Measurements from ENCODE around the gene CNTFR. TPM values are rescaled to one million over a fixed set of nuclear protein-coding genes. Genes with fewer than 3 reads are reported as not detected.

Gene CNTFR
- total RNA-seq, 6 experiments from 2014 or later, result 0.71 to 12.5 (median 3.4) TPM

GRCh38 chr9:34514816-34515215 lies 74.7 kb downstream of the CNTFR start:
- ATAC-seq, result no peak
- 89% methylated on average over 2 of the region's 3 CpGs for WGBS (ENCODE audit: insufficient coverage, low coverage, low lambda C conversion rate, missing lambda C conversion rate)

GRCh38 chr9:34514401-34514800 lies 75.1 kb downstream of the CNTFR start:
- WGBS (ENCODE audit: insufficient coverage, low coverage, low lambda C conversion rate, missing lambda C conversion rate), result 82% methylated on average over 2 of the region's 8 CpGs
- no peak overlapping the region for H3K4me3 ChIP-seq
- H3K4me1 ChIP-seq, result peaks cover 0 to 14% (median 4%) of the 10 kb centered on the region in 4 donors
- H3K9me3 ChIP-seq, result no peaks in the 10 kb centered on the region
- H3K27ac ChIP-seq, result no peak overlapping the region
- TF ChIP-seq POLR2A (IDR thresholded peaks at IDR 0.05) (no peak), CTCF (IDR thresholded peaks at IDR 0.05) (no peak)
- DNase-seq (peak in 1 of 3 donors; percentile 35), ATAC-seq (no peak)
- no peaks in the 10 kb centered on the region for H3K36me3 ChIP-seq
- intact Hi-C loops (cut with DNase I), result no loop called here
- H3K27me3 ChIP-seq, result no peaks in the 10 kb centered on the region

More at GRCh38 chr9:34514816-34515215, 74.7 kb downstream of the CNTFR start:
- no peak overlapping the region for H3K4me3 ChIP-seq
- TF ChIP-seq POLR2A (IDR thresholded peaks at IDR 0.05) (no peak), CTCF (IDR thresholded peaks at IDR 0.05) (no peak)
- no peak overlapping the region for H3K27ac ChIP-seq
- intact Hi-C loops (cut with DNase I), result no loop called here
- peak in 1 of 3 donors; percentile 1 for DNase-seq
- no peaks in the 10 kb centered on the region for H3K36me3 ChIP-seq
- no peaks in the 10 kb centered on the region for H3K27me3 ChIP-seq
- peaks cover 0 to 14% (median 4%) of the 10 kb centered on the region in 4 donors for H3K4me1 ChIP-seq
- no peaks in the 10 kb centered on the region for H3K9me3 ChIP-seq

- intact Hi-C loops (cut with DNase I), result no loop called here
- Histone ChIP-seq H3K27me3 (no peaks in the 10 kb centered on the region), H3K27ac (no peak overlapping the region), H3K4me3 (no peak overlapping the region), H3K9me3 (no peaks in the 10 kb centered on the region), H3K4me1 (peaks cover 0 to 14% (median 4%) of the 10 kb centered on the region in 4 donors), H3K36me3 (no peaks in the 10 kb centered on the region)
- ATAC-seq (no peak), DNase-seq (peak in 1 of 3 donors; percentile 28)
- WGBS (ENCODE audit: insufficient coverage, low coverage, low lambda C conversion rate, missing lambda C conversion rate), result 76% methylated on average over 2 of the region's 2 CpGs
- TF ChIP-seq CTCF (IDR thresholded peaks at IDR 0.05) (no peak), POLR2A (IDR thresholded peaks at IDR 0.05) (no peak)
Measured at GRCh38 chr9:34513567-34514214, 75.8 kb downstream of the CNTFR start.

GRCh38 chr9:34512131-34513078 lies 77.1 kb downstream of the CNTFR start:
- ATAC-seq, result peak; percentile 85 to 91 (median 88)
- 55% methylated on average over 7 of the region's 9 CpGs for WGBS (ENCODE audit: insufficient coverage, low coverage, low lambda C conversion rate, missing lambda C conversion rate)
- H3K4me3 ChIP-seq, result no peak overlapping the region
- no peaks in the 10 kb centered on the region for H3K9me3 ChIP-seq
- intact Hi-C loops (cut with DNase I), result no loop called here
- no peaks in the 10 kb centered on the region for H3K36me3 ChIP-seq
- peak overlapping the region in 1 of 3 donors; percentile 56 for H3K27ac ChIP-seq
- DNase-seq, result peak in 1 of 3 donors; percentile 55
- no peak for TF ChIP-seq POLR2A (IDR thresholded peaks at IDR 0.05)
- TF ChIP-seq CTCF (IDR thresholded peaks at IDR 0.05), result no peak
- no peaks in the 10 kb centered on the region for H3K27me3 ChIP-seq
- H3K4me1 ChIP-seq, result peaks cover 0 to 14% (median 4%) of the 10 kb centered on the region in 4 donors
